ENCODE data around the gene ABHD12B.

The ABHD12B gene

GRCh38 chr14:50871914-50872732, at the start of gene ABHD12B:
Gene ABHD12B (plus strand): TSS chr14:50872053. CDS start chr14:50872175, 122 bp downstream.
- no peak for DNase-seq (ENCODE audit: low read depth in 2 of 2)

- DNase-seq (ENCODE audit: low read depth in 2 of 2): no peak
Observed at GRCh38 chr14:50822501-50823042, 49.3 kb upstream of the ABHD12B start.

GRCh38 chr14:50823051-50823761, 48.6 kb upstream of the ABHD12B start:
- no peak for DNase-seq (ENCODE audit: low read depth in 2 of 2)

GRCh38 chr14:50823762-50824636, 47.9 kb upstream of the ABHD12B start:
- no peak for DNase-seq (ENCODE audit: low read depth in 2 of 2)

- no peak for DNase-seq (ENCODE audit: low read depth in 2 of 2)
Observed at GRCh38 chr14:50825307-50825706, 46.5 kb upstream of the ABHD12B start.

GRCh38 chr14:50826681-50827080, 45.2 kb upstream of the ABHD12B start:
- no peak for DNase-seq (ENCODE audit: low read depth in 2 of 2)

GRCh38 chr14:50828721-50829488, 42.9 kb upstream of the ABHD12B start:
- no peak for DNase-seq (ENCODE audit: low read depth in 2 of 2)

- no peak for DNase-seq (ENCODE audit: low read depth in 2 of 2)
Observed at GRCh38 chr14:50829489-50830043, 42.3 kb upstream of the ABHD12B start.

GRCh38 chr14:50830044-50830931, 41.6 kb upstream of the ABHD12B start:
- DNase-seq (ENCODE audit: low read depth in 2 of 2): peak; percentile 35 to 53

GRCh38 chr14:50830932-50831725, 40.7 kb upstream of the ABHD12B start, which contains the start of gene NIN:
Gene NIN (minus strand): TSS chr14:50831162. CDS start chr14:50822056, 9,106 bp downstream.
- peak; percentile 54 to 69 for DNase-seq (ENCODE audit: low read depth in 2 of 2)

GRCh38 chr14:50831726-50832168, 40.1 kb upstream of the ABHD12B start:
- DNase-seq (ENCODE audit: low read depth in 2 of 2): no peak

GRCh38 chr14:50832935-50833630, 38.8 kb upstream of the ABHD12B start:
- no peak for DNase-seq (ENCODE audit: low read depth in 2 of 2)

- no peak for DNase-seq (ENCODE audit: low read depth in 2 of 2)
Observed at GRCh38 chr14:50834802-50835276, 37.0 kb upstream of the ABHD12B start.

- no peak for DNase-seq (ENCODE audit: low read depth in 2 of 2)
Observed at GRCh38 chr14:50835280-50835679, 36.6 kb upstream of the ABHD12B start.

GRCh38 chr14:50836515-50836914, 35.3 kb upstream of the ABHD12B start:
- no peak for DNase-seq (ENCODE audit: low read depth in 2 of 2)

GRCh38 chr14:50837271-50837670, 34.6 kb upstream of the ABHD12B start:
- DNase-seq (ENCODE audit: low read depth in 2 of 2): no peak

GRCh38 chr14:50837850-50838470, 33.9 kb upstream of the ABHD12B start:
- no peak for DNase-seq (ENCODE audit: low read depth in 2 of 2)
